ENCODE data around the gene PAX3. TPM values are rescaled to one million over a fixed set of nuclear protein-coding genes. Genes with fewer than 3 reads are reported as not detected.

The PAX3 gene
- polyA plus RNA-seq, 3 donors = not detected

DNA sequence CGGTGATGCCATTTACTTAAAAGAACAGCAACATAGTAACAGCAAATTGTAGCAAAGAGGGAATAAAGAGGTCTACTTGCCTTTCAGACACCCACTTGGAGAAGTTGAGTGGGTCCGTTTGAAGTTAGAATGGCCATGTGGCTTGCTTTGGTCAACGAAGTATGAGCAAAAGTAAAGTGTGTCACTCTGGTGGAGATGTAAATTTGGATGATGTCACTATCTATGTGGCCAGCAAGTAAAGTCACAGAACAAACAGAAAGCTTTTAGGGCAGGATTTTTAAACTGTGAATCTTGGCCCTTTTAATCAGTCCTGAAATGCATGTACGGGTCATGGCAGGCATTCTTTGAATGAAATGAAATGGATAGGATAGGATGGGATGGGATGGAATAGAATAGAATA is 120.3 kb downstream of the PAX3 start:
- no peak overlapping the region for H3K4me2 ChIP-seq (replicated peaks; ENCODE audit: extremely low read depth, low read length, poor library complexity, severe bottlenecking)
- intact Hi-C loops (cut with micrococcal nuclease) = no loop called here
- no peaks in the 10 kb centered on the region for H3K79me2 ChIP-seq (ENCODE audit: insufficient read depth, low read length)
- no peaks in the 10 kb centered on the region for H3K27me3 ChIP-seq (ENCODE audit: control insufficient read depth in 2 of 2, insufficient read depth in 2 of 2, low read length in 2 of 2)
- no peak overlapping the region for H3K27ac ChIP-seq (ENCODE audit: low read depth in 1 of 2, low read length in 2 of 2)
- peaks cover 0 to 1% (median 0%) of the 10 kb centered on the region in 3 donors for H3K27me3 Mint-ChIP-seq (ENCODE audit: low read depth in 3 of 3)
- no peaks in the 10 kb centered on the region for H3K4me1 ChIP-seq (ENCODE audit: control insufficient read depth in 1 of 2, insufficient read depth in 2 of 2, low read length in 2 of 2)
- H3K9me3 ChIP-seq (replicated peaks in 1 of 2; ENCODE audit: control insufficient read depth in 1 of 2, insufficient read depth in 1 of 2, low read length in 2 of 2) = no peaks in the 10 kb centered on the region
- TF ChIP-seq, protein P1, sequence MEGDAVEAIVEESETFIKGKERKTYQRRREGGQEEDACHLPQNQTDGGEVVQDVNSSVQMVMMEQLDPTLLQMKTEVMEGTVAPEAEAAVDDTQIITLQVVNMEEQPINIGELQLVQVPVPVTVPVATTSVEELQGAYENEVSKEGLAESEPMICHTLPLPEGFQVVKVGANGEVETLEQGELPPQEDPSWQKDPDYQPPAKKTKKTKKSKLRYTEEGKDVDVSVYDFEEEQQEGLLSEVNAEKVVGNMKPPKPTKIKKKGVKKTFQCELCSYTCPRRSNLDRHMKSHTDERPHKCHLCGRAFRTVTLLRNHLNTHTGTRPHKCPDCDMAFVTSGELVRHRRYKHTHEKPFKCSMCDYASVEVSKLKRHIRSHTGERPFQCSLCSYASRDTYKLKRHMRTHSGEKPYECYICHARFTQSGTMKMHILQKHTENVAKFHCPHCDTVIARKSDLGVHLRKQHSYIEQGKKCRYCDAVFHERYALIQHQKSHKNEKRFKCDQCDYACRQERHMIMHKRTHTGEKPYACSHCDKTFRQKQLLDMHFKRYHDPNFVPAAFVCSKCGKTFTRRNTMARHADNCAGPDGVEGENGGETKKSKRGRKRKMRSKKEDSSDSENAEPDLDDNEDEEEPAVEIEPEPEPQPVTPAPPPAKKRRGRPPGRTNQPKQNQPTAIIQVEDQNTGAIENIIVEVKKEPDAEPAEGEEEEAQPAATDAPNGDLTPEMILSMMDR (IDR thresholded peaks at IDR 0.05) = no peak
- no peaks in the 10 kb centered on the region for H3K36me3 ChIP-seq (replicated peaks in 1 of 2; ENCODE audit: control insufficient read depth in 1 of 2, insufficient read depth in 2 of 2, low read length in 2 of 2)
- H3K9me3 Mint-ChIP-seq = peaks cover 0 to 5% (median 2%) of the 10 kb centered on the region in 7 donors
- no peak overlapping the region for H3K27ac Mint-ChIP-seq
- H3K36me3 Mint-ChIP-seq = no peaks in the 10 kb centered on the region
- no peaks in the 10 kb centered on the region for H3K4me1 Mint-ChIP-seq
- no peak overlapping the region for H2AFZ ChIP-seq (ENCODE audit: insufficient read depth, low read depth, low read length, poor library complexity, severe bottlenecking)
- DNase-seq = no peak
- no peaks in the 10 kb centered on the region for H4K20me1 ChIP-seq (ENCODE audit: insufficient read depth, low read length)
- no peak overlapping the region for H3K4me3 ChIP-seq (replicated peaks in 1 of 3; ENCODE audit: low read depth in 2 of 3, low read length in 3 of 3)
- H3K9ac ChIP-seq (ENCODE audit: insufficient read depth, low read length, poor library complexity, severe bottlenecking) = no peak overlapping the region
- no peak overlapping the region for H3K4me3 Mint-ChIP-seq
- WGBS (ENCODE audit: insufficient coverage) = 91% methylated on average over 2 of the region's 4 CpGs

DNA sequence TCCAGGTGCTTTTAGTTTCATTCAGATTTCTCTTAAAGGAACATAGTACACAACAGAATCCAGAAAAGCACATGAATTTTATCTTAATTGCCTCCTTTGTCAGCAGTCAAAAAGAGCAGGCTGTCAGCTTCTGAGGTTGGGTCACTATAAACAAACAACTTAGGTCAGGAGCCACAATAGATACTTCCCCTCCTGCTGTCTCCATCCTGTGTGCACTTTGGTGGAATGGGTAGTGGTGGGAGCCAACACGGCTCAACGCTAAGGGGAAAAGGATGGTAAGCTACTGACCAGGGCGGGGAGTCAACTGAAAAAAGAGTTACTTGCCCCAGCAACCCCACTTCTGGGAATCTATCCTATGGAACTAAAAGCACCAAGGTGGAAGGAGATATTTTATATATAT is 121.9 kb downstream of the PAX3 start:
- Mint-ChIP-seq H3K27ac (no peak overlapping the region), H3K9me3 (peaks cover 0 to 5% (median 2%) of the 10 kb centered on the region in 7 donors), H3K4me3 (no peak overlapping the region), H3K27me3 (ENCODE audit: low read depth in 3 of 3) (peaks cover 0 to 1% (median 0%) of the 10 kb centered on the region in 3 donors), H3K4me1 (no peaks in the 10 kb centered on the region), H3K36me3 (no peaks in the 10 kb centered on the region)
- Histone ChIP-seq H3K9me3 (replicated peaks in 1 of 2; ENCODE audit: control insufficient read depth in 1 of 2, insufficient read depth in 1 of 2, low read length in 2 of 2) (no peaks in the 10 kb centered on the region), H2AFZ (ENCODE audit: insufficient read depth, low read depth, low read length, poor library complexity, severe bottlenecking) (no peak overlapping the region), H3K4me2 (replicated peaks; ENCODE audit: extremely low read depth, low read length, poor library complexity, severe bottlenecking) (no peak overlapping the region), H3K27ac (ENCODE audit: low read depth in 1 of 2, low read length in 2 of 2) (no peak overlapping the region), H3K27me3 (ENCODE audit: control insufficient read depth in 2 of 2, insufficient read depth in 2 of 2, low read length in 2 of 2) (no peaks in the 10 kb centered on the region), H3K79me2 (ENCODE audit: insufficient read depth, low read length) (no peaks in the 10 kb centered on the region), H3K4me1 (ENCODE audit: control insufficient read depth in 1 of 2, insufficient read depth in 2 of 2, low read length in 2 of 2) (no peaks in the 10 kb centered on the region), H4K20me1 (ENCODE audit: insufficient read depth, low read length) (no peaks in the 10 kb centered on the region), H3K4me3 (replicated peaks in 1 of 3; ENCODE audit: low read depth in 2 of 3, low read length in 3 of 3) (no peak overlapping the region), H3K36me3 (replicated peaks in 1 of 2; ENCODE audit: control insufficient read depth in 1 of 2, insufficient read depth in 2 of 2, low read length in 2 of 2) (no peaks in the 10 kb centered on the region), H3K9ac (ENCODE audit: insufficient read depth, low read length, poor library complexity, severe bottlenecking) (no peak overlapping the region)
- intact Hi-C loops (cut with micrococcal nuclease) = no loop called here
- TF ChIP-seq, protein P1 (IDR thresholded peaks at IDR 0.05) = no peak
- WGBS (ENCODE audit: insufficient coverage) = no CpG with 5 or more reads among the region's 3 CpGs
- DNase-seq = no peak

Data from CD14-positive monocyte (primary cell).